ENCODE data around the gene IFT80.

DNA sequence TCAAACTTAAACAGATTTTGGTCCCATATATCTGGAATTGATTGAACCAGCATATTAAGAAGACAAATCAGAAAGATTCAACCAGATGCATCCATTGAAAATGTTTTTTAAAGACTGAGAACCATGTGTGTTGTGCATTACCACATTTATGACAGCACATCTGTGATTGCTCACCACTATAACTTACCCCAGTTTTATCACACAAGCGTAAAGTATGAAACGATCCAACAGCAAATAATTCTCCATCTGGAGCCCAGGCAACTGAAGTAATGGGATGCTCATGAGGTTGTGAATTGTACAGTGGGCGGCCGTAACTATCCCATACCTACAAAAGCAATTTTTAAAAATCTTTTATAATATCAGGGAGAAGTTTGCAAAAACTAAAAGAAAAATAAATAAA is 43.2 kb downstream of the IFT80 start:
- TF ChIP-seq, protein P1, sequence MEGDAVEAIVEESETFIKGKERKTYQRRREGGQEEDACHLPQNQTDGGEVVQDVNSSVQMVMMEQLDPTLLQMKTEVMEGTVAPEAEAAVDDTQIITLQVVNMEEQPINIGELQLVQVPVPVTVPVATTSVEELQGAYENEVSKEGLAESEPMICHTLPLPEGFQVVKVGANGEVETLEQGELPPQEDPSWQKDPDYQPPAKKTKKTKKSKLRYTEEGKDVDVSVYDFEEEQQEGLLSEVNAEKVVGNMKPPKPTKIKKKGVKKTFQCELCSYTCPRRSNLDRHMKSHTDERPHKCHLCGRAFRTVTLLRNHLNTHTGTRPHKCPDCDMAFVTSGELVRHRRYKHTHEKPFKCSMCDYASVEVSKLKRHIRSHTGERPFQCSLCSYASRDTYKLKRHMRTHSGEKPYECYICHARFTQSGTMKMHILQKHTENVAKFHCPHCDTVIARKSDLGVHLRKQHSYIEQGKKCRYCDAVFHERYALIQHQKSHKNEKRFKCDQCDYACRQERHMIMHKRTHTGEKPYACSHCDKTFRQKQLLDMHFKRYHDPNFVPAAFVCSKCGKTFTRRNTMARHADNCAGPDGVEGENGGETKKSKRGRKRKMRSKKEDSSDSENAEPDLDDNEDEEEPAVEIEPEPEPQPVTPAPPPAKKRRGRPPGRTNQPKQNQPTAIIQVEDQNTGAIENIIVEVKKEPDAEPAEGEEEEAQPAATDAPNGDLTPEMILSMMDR (IDR thresholded peaks at IDR 0.05), result no peak
- TF ChIP-seq POLR2A (IDR thresholded peaks at IDR 0.05), result no peak

Data from thyroid gland (tissue), 4 donors.